PC-9 (cell line): Measurements from ENCODE around the gene HEPACAM. TPM values are rescaled to one million over a fixed set of nuclear protein-coding genes. Genes with fewer than 3 reads are reported as not detected.

Experiments used
- BruUV-seq: library from RNA; stranded (reverse); fragments of 400-500 nt; replicated peaks from 2 replicates; lab custom pipeline; 2021; lab: Mats Ljungman, UMichigan
- CTCF ChIA-PET: fragments of 300-600 bp; sonication (Branson Sonifier 250); formaldehyde crosslinking; loops from one replicate; lab custom pipeline; 2022; ENCODE audit warnings: antibody characterized with exemption; lab: Charles Lee
- POLR2A ChIA-PET: fragments of 300-600 bp; sonication (Branson Sonifier 250); formaldehyde crosslinking; loops from one replicate; lab custom pipeline; 2022; ENCODE audit warnings: antibody characterized with exemption; ENCODE audit not compliant: unreplicated experiment; lab: Charles Lee
- DNase-seq, 2 experiments: peaks; one replicate each; pipeline versions ENCODE4 v3.0.0 to v3.0.0-alpha.2; 2015 to 2022; ENCODE audit warnings: mixed read lengths in 1 of 2
- H2AFZ ChIP-seq: fragments of 200-600 bp; sonication (generic); 2 replicates; pipeline ENCODE4 v1.8.1; 2017; ENCODE audit warnings: antibody characterized with exemption
- H3F3A ChIP-seq: fragments of 200-600 bp; sonication (generic); 2 replicates; pipeline ENCODE4 v1.8.1; 2017; ENCODE audit warnings: antibody characterized with exemption, mild to moderate bottlenecking, low read depth; ENCODE audit not compliant: insufficient read depth
- H3K27ac ChIP-seq: fragments of 200-600 bp; sonication (generic); 2 replicates; pipeline ENCODE4 v1.6.1; 2016; ENCODE audit warnings: mixed run types
- H3K27me3 ChIP-seq: fragments of 200-600 bp; sonication (generic); 2 replicates; pipeline ENCODE4 v1.6.1; 2016; ENCODE audit warnings: low read depth, mixed run types; ENCODE audit not compliant: insufficient read depth
- H3K36me3 ChIP-seq: fragments of 200-600 bp; sonication (generic); 2 replicates; pipeline ENCODE4 v1.6.1; 2016; ENCODE audit warnings: low read depth, mixed run types
- H3K4me1 ChIP-seq: fragments of 200-600 bp; sonication (generic); replicated peaks from 2 replicates; pipeline ENCODE4 v1.6.1; 2016; ENCODE audit warnings: mixed run types; ENCODE audit not compliant: insufficient read depth
- H3K4me2 ChIP-seq: fragments of 200-600 bp; sonication (generic); 2 replicates; pipeline ENCODE4 v1.6.1; 2017; ENCODE audit warnings: mixed run types
- H3K4me3 ChIP-seq: fragments of 200-600 bp; sonication (generic); 2 replicates; pipeline ENCODE4 v1.6.1; 2016; ENCODE audit warnings: mixed run types
- H3K79me2 ChIP-seq: fragments of 200-600 bp; sonication (generic); 2 replicates; pipeline ENCODE4 v1.6.1; 2017; ENCODE audit warnings: low read depth, mixed run types
- H3K9me2 ChIP-seq: fragments of 200-600 bp; sonication (generic); 2 replicates; pipeline ENCODE4 v1.8.1; 2017; ENCODE audit warnings: mild to moderate bottlenecking; ENCODE audit not compliant: insufficient read depth
- H3K9me3 ChIP-seq: fragments of 200-600 bp; sonication (generic); 2 replicates; pipeline ENCODE4 v1.8.1; 2016; ENCODE audit warnings: low read depth; ENCODE audit not compliant: insufficient read depth
- H4K20me1 ChIP-seq: fragments of 200-600 bp; sonication (generic); 2 replicates; pipeline ENCODE4 v1.8.1; 2017; ENCODE audit not compliant: insufficient read depth
- CTCF ChIP-seq: fragments of 200-600 bp; sonication (generic); conservative IDR thresholded peaks from 2 replicates; pipeline ENCODE4 v1.6.1; 2017; ENCODE audit warnings: mixed run types, antibody characterized with exemption, mild to moderate bottlenecking, moderate library complexity
- EZH2 ChIP-seq: fragments of 200-600 bp; sonication (generic); IDR thresholded peaks from 2 replicates; pipeline ENCODE4 v1.8.0; 2017; ENCODE audit warnings: antibody characterized with exemption, low read depth
- intact Hi-C: fragments of 100-400 bp; cut with micrococcal nuclease; formaldehyde crosslinking; loops from one replicate; pipeline ENCODE4 v1.10.0; 2022; ENCODE audit not compliant: unreplicated experiment
- total RNA-seq: library from RNA; stranded (reverse); gene quantifications from 2 replicates; pipeline ENCODE4 v1.2.3, GENCODE V29; 2021

The HEPACAM gene
- total RNA-seq, 1 experiment from 2014 or later = not detected

GRCh38 chr11:124884340-124884739 lies 51.5 kb downstream of the HEPACAM start:
- no peaks in the 10 kb centered on the region for H3K36me3 ChIP-seq
- ChIA-PET CTCF (interaction anchor here (0.6 kb wide), 1 partner anchor 418 kb away, joined by 3 read pairs; no protein-coding TSS in a partner anchor), POLR2A (no interaction called here)
- H3K4me1 ChIP-seq = no peaks in the 10 kb centered on the region
- DNase-seq = no peak
- H3K9me2 ChIP-seq = no peaks in the 10 kb centered on the region
- peaks cover 44% of the 10 kb centered on the region for H3K27me3 ChIP-seq
- no peaks in the 10 kb centered on the region for H3K79me2 ChIP-seq
- H4K20me1 ChIP-seq = no peaks in the 10 kb centered on the region
- no peak overlapping the region for H3K4me2 ChIP-seq
- H3K9me3 ChIP-seq = no peaks in the 10 kb centered on the region
- H3F3A ChIP-seq = no peaks in the 10 kb centered on the region
- TF ChIP-seq CTCF (no peak), EZH2 (no peak)
- H2AFZ ChIP-seq = no peak overlapping the region
- BruUV-seq = no TSS peak
- intact Hi-C loops = loop anchor here (10.0 kb wide), 1 partner anchor 680 kb away; the partner anchor contains the start of gene EI24
- no peak overlapping the region for H3K27ac ChIP-seq
- H3K4me3 ChIP-seq = no peak overlapping the region

- no peaks in the 10 kb centered on the region for H3F3A ChIP-seq
- no peak overlapping the region for H3K27ac ChIP-seq
- no peaks in the 10 kb centered on the region for H3K4me1 ChIP-seq
- no peak overlapping the region for H3K4me3 ChIP-seq
- intact Hi-C loops = loop anchor here (10.0 kb wide), 1 partner anchor 682 kb away; the partner anchor contains the start of gene EI24
- no peak for DNase-seq
- no peaks in the 10 kb centered on the region for H3K36me3 ChIP-seq
- no peaks in the 10 kb centered on the region for H3K79me2 ChIP-seq
- peaks cover 53% of the 10 kb centered on the region for H3K27me3 ChIP-seq
- H3K9me2 ChIP-seq = no peaks in the 10 kb centered on the region
- no TSS peak for BruUV-seq
- TF ChIP-seq EZH2 (no peak), CTCF (no peak)
- no peak overlapping the region for H3K4me2 ChIP-seq
- ChIA-PET POLR2A (no interaction called here), CTCF (no interaction called here)
- H2AFZ ChIP-seq = no peak overlapping the region
- no peaks in the 10 kb centered on the region for H3K9me3 ChIP-seq
- no peaks in the 10 kb centered on the region for H4K20me1 ChIP-seq
These were observed 53.3 kb downstream of the HEPACAM start for GRCh38 chr11:124882339-124883071.

- H3K27ac ChIP-seq = no peak overlapping the region
- no peak overlapping the region for H3K4me3 ChIP-seq
- no peaks in the 10 kb centered on the region for H3K9me2 ChIP-seq
- peaks cover 45% of the 10 kb centered on the region; the same call in 1 of the 2 replicates for H3K27me3 ChIP-seq
- DNase-seq = no peak
- H3K36me3 ChIP-seq = no peaks in the 10 kb centered on the region
- H3K9me3 ChIP-seq = no peaks in the 10 kb centered on the region
- ChIA-PET POLR2A (no interaction called here), CTCF (no interaction called here)
- H3K4me2 ChIP-seq = no peak overlapping the region
- H3F3A ChIP-seq = no peaks in the 10 kb centered on the region
- TF ChIP-seq EZH2 = no peak
- no peaks in the 10 kb centered on the region for H3K79me2 ChIP-seq
- intact Hi-C loops = loop anchor here (10.0 kb wide), 1 partner anchor 684 kb away; the partner anchor contains the start of gene EI24
- no peaks in the 10 kb centered on the region for H3K4me1 ChIP-seq
- no TSS peak for BruUV-seq
- no peak overlapping the region for H2AFZ ChIP-seq
- H4K20me1 ChIP-seq = no peaks in the 10 kb centered on the region
These were observed 54.9 kb downstream of the HEPACAM start for GRCh38 chr11:124880958-124881357.
